CD4-positive, alpha-beta T cell (primary cell): ENCODE measurements around the gene ZBTB2. TPM values are rescaled to one million over a fixed set of nuclear protein-coding genes. Genes with fewer than 3 reads are reported as not detected.

Experiments used
- ATAC-seq: fragments of 200-7000 bp; cut with Tn5 transposase; one replicate; pipeline ENCODE4 v1.10.0; 2022; ENCODE audit warnings: mild to moderate bottlenecking; ENCODE audit not compliant: poor library complexity
- CTCF ChIA-PET: fragments of 350-600 bp; sonication (Branson Sonifier 250); formaldehyde crosslinking; loops from one replicate; lab custom pipeline; 2021; ENCODE audit warnings: antibody characterized with exemption, inconsistent platforms; lab: Charles Lee
- POLR2A ChIA-PET: fragments of 350-600 bp; sonication (Branson Sonifier 250); formaldehyde crosslinking; loops from one replicate; lab custom pipeline; 2021; ENCODE audit warnings: antibody characterized with exemption, inconsistent platforms; lab: Charles Lee
- DNase-seq, 14 experiments: peaks; one replicate each; pipeline ENCODE4 v3.0.0-alpha.2; 2013 to 2020; ENCODE audit warnings: mixed read lengths in 2 of 14
- H3K27ac ChIP-seq, 2 donors: one replicate each; pipeline versions ENCODE4 v1.5.1 to v1.7.0; 2013; ENCODE audit warnings: low read length in 2 of 2, low read depth in 1 of 2, mild to moderate bottlenecking in 1 of 2
- H3K27me3 ChIP-seq, 2 experiments: 1 replicate in 1 of 2; 2 replicates in 1 of 2; pipeline versions ENCODE4 v1.6.1 to v1.7.0; 2013; ENCODE audit warnings: low read length in 2 of 2, control low read depth in 1 of 2, mild to moderate bottlenecking in 1 of 2, moderate library complexity in 1 of 2; ENCODE audit not compliant: insufficient read depth in 2 of 2, control insufficient read depth in 1 of 2
- H3K36me3 ChIP-seq: one replicate; pipeline ENCODE4 v1.6.1; 2013; ENCODE audit warnings: low read length, control low read depth; ENCODE audit not compliant: insufficient read depth
- H3K4me1 ChIP-seq: one replicate; pipeline ENCODE4 v1.6.1; 2013; ENCODE audit warnings: low read length, control low read depth; ENCODE audit not compliant: insufficient read depth
- H3K4me3 ChIP-seq: one replicate; pipeline ENCODE4 v1.5.1; 2013; ENCODE audit warnings: mild to moderate bottlenecking, low read length, moderate library complexity
- H3K9me3 ChIP-seq, 2 experiments: 1 replicate in 1 of 2; 2 replicates in 1 of 2; pipeline versions ENCODE4 v1.6.1 to v1.7.0; 2013; ENCODE audit warnings: low read length in 2 of 2, mild to moderate bottlenecking in 2 of 2, control low read depth in 1 of 2, moderate library complexity in 1 of 2; ENCODE audit not compliant: control insufficient read depth in 1 of 2, insufficient read depth in 1 of 2
- H3K27ac Mint-ChIP-seq: one replicate; pipeline ENCODE4 v1.8.0; 2020; ENCODE audit warnings: mixed read lengths
- H3K27me3 Mint-ChIP-seq: one replicate; pipeline ENCODE4 v1.8.0; 2021; ENCODE audit warnings: mixed read lengths
- H3K36me3 Mint-ChIP-seq: one replicate; pipeline ENCODE4 v1.8.0; 2021; ENCODE audit warnings: low read depth, mixed read lengths
- H3K4me1 Mint-ChIP-seq: one replicate; pipeline ENCODE4 v1.8.0; 2021; ENCODE audit warnings: low read depth, mixed read lengths
- H3K4me3 Mint-ChIP-seq: one replicate; pipeline ENCODE4 v1.8.0; 2020; ENCODE audit warnings: mild to moderate bottlenecking, mixed read lengths
- H3K9me3 Mint-ChIP-seq: one replicate; pipeline ENCODE4 v1.8.0; 2020; ENCODE audit warnings: mixed read lengths
- intact Hi-C, 2 experiments: fragments of 100-400 bp; cut with DNase I in 1 of 2; cut with micrococcal nuclease in 1 of 2; formaldehyde crosslinking; loops; one replicate each; pipeline versions ENCODE4 v1.15.1 to v1.9.0; 2023 to 2025; cut with DNase I, micrococcal nuclease
- total RNA-seq, 174 experiments: library from RNA in 2 of 174; stranded (reverse) in 2 of 174; gene quantifications; one replicate each; pipeline ENCODE4 v1.2.3 and lab custom pipeline; 2021 to 2026
- TF ChIP-seq, protein P1 (sequence below): fragments of 200-600 bp; IDR thresholded peaks from one replicate; pipeline ENCODE4 v1.8.0; 2022; ENCODE audit warnings: antibody characterized with exemption, mild to moderate bottlenecking

The ZBTB2 gene
- total RNA-seq, 2 experiments from 2014 or later, result 18.6 to 19.1 TPM

DNA sequence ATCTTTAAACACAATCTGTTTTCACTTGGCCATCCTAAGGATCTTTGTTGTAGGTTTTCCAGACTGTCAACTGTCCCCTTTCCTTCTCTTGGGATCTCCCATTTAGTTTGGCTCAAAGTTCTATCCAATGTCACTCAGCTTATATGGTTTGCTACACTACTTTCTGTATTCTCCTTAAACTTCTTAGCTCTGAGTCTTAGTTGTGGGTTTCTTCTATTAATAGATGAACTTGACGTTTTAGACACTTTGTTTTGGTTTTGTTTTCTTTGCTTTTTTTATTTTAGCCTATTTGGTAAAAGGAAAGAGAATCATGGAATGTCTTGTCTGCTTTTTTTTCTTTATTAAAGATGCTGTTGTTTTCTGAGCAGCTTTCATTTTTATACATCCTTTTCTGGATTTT, 49.1 kb upstream of the ZBTB2 start:
- Mint-ChIP-seq H3K36me3 (peaks cover 32% of the 10 kb centered on the region), H3K9me3 (no peaks in the 10 kb centered on the region), H3K4me3 (no peak overlapping the region), H3K27me3 (no peaks in the 10 kb centered on the region), H3K27ac (no peak overlapping the region), H3K4me1 (peaks cover 52% of the 10 kb centered on the region)
- CTCF ChIA-PET, result interaction anchor here (0.9 to 2.7 kb wide), 2 partner anchors 35 to 42 kb away, joined by 3 to 11 read pairs; no protein-coding TSS in a partner anchor
- peak in 1 of 14 experiments; percentile 37 for DNase-seq
- Histone ChIP-seq H3K4me3 (no peak overlapping the region), H3K4me1 (peaks cover 6% of the 10 kb centered on the region), H3K27me3 (no peaks in the 10 kb centered on the region), H3K36me3 (peaks cover 23% of the 10 kb centered on the region), H3K9me3 (no peaks in the 10 kb centered on the region), H3K27ac (no peak overlapping the region)
- POLR2A ChIA-PET, result interaction anchor here (0.8 to 2.2 kb wide), 5 partner anchors 11 to 51 kb away, joined by 3 to 11 read pairs (median 7); partner anchors contain the start of gene RMND1
- no peak for ATAC-seq
- TF ChIP-seq, protein P1, sequence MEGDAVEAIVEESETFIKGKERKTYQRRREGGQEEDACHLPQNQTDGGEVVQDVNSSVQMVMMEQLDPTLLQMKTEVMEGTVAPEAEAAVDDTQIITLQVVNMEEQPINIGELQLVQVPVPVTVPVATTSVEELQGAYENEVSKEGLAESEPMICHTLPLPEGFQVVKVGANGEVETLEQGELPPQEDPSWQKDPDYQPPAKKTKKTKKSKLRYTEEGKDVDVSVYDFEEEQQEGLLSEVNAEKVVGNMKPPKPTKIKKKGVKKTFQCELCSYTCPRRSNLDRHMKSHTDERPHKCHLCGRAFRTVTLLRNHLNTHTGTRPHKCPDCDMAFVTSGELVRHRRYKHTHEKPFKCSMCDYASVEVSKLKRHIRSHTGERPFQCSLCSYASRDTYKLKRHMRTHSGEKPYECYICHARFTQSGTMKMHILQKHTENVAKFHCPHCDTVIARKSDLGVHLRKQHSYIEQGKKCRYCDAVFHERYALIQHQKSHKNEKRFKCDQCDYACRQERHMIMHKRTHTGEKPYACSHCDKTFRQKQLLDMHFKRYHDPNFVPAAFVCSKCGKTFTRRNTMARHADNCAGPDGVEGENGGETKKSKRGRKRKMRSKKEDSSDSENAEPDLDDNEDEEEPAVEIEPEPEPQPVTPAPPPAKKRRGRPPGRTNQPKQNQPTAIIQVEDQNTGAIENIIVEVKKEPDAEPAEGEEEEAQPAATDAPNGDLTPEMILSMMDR, result no peak
- intact Hi-C loops, result loop anchor here (1.0 to 10.0 kb wide), 3 partner anchors 35 to 828 kb away; no protein-coding TSS in a partner anchor

- Histone ChIP-seq H3K27me3 (no peaks in the 10 kb centered on the region), H3K4me1 (peaks cover 6% of the 10 kb centered on the region), H3K36me3 (peaks cover 16% of the 10 kb centered on the region), H3K27ac (no peak overlapping the region), H3K9me3 (no peaks in the 10 kb centered on the region), H3K4me3 (no peak overlapping the region)
- Mint-ChIP-seq H3K27ac (no peak overlapping the region), H3K4me1 (peaks cover 42% of the 10 kb centered on the region), H3K9me3 (no peaks in the 10 kb centered on the region), H3K4me3 (no peak overlapping the region), H3K36me3 (peaks cover 34% of the 10 kb centered on the region), H3K27me3 (no peaks in the 10 kb centered on the region)
- ChIA-PET CTCF (interaction anchor here (0.9 to 1.0 kb wide), 2 partner anchors 14 to 31 kb away, joined by 3 read pairs; partner anchors contain the start of gene RMND1), POLR2A (interaction anchor here (0.9 kb wide), 2 partner anchors 14 to 36 kb away, joined by 3 read pairs; partner anchors contain the start of gene RMND1)
- DNase-seq (no peak), ATAC-seq (no peak)
- TF ChIP-seq, protein P1, result no peak
- intact Hi-C loops, result no loop called here
These were observed 46.0 kb upstream of the ZBTB2 start for GRCh38 chr6:151437401-151437800.

GRCh38 chr6:151436802-151437201, 45.4 kb upstream of the ZBTB2 start:
- peaks cover 6% of the 10 kb centered on the region for H3K4me1 ChIP-seq
- Mint-ChIP-seq H3K36me3 (peaks cover 38% of the 10 kb centered on the region), H3K4me3 (no peak overlapping the region), H3K27me3 (no peaks in the 10 kb centered on the region), H3K9me3 (no peaks in the 10 kb centered on the region), H3K27ac (no peak overlapping the region), H3K4me1 (peaks cover 38% of the 10 kb centered on the region)
- ChIA-PET POLR2A (no interaction called here), CTCF (interaction anchor here (1.0 kb wide), 1 partner anchor 31 kb away, joined by 3 read pairs; no protein-coding TSS in a partner anchor)
- H3K27me3 ChIP-seq, result no peaks in the 10 kb centered on the region
- ATAC-seq, result no peak
- DNase-seq, result no peak
- H3K4me3 ChIP-seq, result no peak overlapping the region
- H3K9me3 ChIP-seq, result no peaks in the 10 kb centered on the region
- TF ChIP-seq, protein P1, result no peak
- H3K27ac ChIP-seq, result no peak overlapping the region
- intact Hi-C loops, result no loop called here
- peaks cover 14% of the 10 kb centered on the region for H3K36me3 ChIP-seq
